HG03060 (cell line): Measurements from ENCODE around the gene TSPAN1.

ENCODE experiments used
- ATAC-seq: cut with Tn5 transposase; IDR thresholded peaks from one replicate; pipeline ENCODE4 v1.9.1; 2021; ENCODE audit warnings: low read depth, moderate number of reproducible peaks; ENCODE audit not compliant: unreplicated experiment

Gene TSPAN1

DNA sequence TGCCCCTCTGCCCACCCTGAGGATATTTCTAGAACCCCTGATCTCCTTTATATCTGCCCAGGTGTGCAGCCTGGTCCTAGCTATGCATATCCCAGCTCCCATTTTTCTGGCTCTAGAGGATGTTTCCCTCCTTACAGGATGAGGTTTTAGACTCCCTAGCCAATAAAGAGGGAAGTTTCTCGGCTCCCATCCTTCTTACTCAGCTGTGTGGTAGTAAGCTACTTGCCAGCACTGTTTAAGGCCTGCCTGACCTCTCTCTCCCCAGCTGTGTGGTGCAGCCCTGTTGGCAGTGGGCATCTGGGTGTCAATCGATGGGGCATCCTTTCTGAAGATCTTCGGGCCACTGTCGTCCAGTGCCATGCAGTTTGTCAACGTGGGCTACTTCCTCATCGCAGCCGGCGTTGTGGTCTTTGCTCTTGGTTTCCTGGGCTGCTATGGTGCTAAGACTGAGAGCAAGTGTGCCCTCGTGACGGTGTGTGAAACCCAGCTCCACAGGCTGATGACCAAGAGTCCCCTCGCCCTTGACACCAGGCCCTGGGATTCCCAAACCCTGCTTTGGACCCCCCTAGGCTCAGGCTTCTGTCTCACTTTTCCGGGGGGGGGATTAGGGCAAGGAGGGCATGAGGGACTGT lies 9.2 kb downstream of the TSPAN1 start:
- no peak for ATAC-seq

DNA sequence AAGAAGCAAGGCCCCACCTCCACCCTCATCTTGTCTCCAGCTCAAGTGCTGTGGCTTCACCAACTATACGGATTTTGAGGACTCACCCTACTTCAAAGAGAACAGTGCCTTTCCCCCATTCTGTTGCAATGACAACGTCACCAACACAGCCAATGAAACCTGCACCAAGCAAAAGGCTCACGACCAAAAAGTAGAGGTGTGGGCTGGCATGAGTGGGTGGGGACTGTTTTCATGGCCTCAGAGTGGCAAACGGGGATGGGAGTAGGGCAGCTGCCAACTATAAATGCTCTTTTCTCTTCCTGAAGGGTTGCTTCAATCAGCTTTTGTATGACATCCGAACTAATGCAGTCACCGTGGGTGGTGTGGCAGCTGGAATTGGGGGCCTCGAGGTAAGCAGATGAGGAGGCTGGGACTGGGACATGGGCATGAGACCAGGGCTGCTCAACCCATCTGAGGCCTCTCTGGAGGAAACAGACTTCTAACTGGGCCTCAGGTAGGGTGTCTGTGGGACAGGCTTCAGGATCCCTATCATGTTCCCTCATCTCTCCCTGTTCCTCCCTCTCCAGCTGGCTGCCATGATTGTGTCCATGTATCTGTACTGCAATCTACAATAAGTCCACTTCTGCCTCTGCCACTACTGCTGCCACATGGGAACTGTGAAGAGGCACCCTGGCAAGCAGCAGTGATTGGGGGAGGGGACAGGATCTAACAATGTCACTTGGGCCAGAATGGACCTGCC lies 10.2 kb downstream of the TSPAN1 start:
- ATAC-seq: no peak

DNA sequence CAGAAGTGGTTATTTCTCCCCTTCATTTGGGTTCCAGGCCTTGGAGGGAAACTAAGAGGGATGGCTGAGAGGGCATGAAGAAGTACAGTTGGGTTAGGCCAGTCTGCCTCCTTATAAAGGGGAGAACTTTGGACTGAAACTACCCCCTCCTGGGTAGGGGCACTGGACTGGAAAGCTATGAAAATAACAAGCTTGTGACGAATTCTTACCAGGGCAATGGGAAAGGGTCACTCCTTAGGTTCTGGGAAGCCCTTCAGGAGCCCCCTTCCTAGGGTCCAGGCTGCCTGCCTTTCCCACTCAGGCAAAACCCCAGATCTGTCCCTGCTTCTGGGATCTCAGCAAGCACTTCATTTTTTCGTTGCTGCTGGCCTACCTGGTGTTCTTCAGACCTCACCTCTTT lies 11.2 kb downstream of the TSPAN1 start:
- no peak for ATAC-seq

DNA sequence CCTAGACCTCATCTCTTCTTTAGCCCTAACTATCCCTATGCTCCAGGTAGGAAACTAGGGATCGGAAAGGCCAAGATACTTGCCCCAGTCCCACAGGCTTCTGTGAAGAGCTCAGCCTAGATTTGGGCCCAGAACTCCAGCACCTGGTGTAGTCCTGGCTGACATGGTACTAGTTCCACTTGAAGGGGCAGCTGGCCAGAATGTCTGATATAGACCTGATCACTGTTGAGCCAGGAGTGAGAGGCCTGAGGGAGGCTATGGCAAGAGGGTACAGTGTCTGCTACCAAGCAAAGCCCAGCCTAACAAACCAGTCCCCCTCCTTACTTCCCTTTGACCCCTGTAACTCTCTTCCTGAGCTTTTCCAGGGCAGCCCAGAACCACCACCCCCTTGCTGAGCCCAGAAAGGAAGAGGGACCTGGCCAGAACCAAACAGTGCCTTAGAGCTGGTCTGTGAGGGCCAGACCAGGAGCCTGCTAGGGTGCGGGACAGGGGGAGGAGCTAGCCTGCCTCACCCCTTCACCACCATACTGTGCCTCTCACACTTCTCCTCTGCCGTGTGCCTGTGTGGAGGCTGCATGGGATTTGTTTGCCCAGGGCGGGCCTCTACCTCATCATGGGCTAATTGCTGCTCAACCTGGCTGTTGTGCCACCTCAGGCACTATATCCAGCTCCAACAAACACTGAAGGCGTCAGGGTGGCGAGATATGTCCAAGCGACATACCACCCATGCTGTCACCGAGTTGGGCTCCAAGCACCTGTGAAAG lies 12.4 kb downstream of the TSPAN1 start:
- no peak for ATAC-seq

DNA sequence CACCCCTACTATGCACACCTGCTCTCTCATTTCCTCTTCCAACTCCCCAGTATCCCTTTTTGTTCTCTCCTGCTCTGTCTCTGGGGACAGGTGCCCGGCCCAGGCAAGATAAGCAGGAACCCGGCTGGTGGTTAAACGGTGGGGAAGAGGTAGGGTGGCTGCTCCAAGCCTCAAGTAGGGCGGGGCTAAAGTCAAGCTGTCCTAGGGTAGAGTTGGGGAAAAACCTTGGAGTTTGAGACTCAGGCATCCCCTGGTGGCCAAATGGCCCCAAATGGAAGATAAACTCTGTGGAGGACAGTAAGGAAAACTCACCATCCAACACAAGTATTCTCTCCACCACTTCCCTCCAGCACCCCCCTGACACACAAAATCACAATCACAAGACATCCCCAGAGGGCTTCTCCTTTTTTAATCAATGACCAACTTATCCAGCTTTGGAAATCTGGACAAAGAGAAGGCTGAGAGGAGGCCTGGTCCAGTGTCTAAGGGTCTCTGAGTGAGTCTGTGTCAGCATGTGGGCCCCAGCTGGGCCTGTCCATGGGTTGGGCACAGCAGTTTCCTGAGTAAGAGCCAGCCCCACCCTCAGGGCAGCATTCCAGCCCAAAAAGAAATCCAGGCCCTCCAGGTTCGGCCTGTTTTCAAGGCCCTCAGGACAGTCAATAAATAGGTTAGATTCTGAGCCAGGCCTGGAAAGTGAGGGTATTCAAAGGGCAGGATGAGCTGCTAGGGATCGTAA lies 13.6 kb downstream of the TSPAN1 start:
- no peak for ATAC-seq

DNA sequence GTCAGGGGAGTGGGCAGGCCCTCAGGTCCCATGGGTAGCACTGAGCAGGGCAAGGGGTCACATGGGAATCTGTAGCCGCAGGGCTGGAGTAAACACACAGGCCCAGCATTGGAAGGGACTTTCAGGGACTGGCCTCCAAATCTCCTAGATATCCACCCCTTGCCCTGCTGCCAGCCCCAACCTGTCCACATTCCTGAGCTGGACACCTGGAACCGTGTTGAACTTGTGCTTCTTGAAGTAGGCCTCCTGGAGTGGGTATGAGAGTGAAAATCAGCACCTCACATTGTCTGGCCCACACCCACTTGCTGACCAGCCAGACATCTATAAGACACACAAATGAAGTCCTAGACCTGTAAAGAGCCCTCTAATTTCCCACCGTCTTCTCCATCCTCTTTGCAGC lies 15.7 kb downstream of the TSPAN1 start:
- ATAC-seq: no peak

DNA sequence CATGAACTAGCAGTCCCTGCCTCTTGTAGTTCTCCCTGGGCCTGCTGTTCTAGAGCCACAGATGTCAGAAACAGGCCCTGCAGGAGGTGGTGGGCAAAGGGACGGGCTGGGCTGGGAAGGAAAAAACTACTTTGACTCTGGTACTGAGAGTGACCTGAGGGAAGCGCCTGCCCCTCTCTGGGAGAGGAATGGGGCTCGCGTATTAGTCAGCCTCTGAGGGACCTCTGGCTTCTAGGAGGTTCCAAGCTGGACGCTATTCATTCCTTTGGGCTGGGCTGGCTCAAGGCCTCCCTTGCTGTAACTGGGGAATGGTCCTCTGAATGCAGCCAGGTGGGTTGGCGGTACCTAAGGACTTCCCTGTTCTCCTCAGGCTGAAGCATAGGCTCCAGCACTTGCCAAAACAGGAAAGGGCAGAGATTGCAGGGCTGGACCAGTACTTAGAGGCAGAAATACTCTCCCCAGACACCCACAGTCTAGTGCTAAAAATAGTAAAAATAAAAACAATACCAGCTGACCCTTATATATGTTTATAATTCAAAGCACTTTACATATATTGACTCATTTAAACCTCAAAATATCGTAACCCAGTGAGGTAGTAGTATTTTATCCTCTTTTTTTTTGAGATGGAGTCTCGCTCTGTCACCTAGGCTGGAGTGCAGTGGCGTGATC lies 16.3 kb downstream of the TSPAN1 start:
- ATAC-seq: no peak

DNA sequence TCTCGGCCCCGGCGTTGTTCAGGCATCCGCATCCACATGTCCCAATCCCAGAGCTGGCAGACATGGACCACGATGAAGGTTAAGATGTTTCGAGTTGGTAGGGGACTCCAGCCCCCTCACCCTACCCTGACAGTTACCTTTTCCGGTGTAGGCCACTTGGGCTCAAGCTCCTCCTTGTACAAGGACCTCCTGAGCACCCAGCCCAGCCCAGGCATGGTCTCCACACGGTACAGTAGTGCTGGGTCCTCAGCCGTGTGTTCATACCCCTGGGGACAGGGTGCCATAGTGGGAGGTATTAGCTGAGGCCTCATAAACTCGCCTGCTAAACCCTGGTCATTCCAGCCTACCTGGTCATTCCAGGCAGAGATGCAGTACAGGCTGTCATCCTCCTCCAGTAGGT lies 17.3 kb downstream of the TSPAN1 start:
- no peak for ATAC-seq

DNA sequence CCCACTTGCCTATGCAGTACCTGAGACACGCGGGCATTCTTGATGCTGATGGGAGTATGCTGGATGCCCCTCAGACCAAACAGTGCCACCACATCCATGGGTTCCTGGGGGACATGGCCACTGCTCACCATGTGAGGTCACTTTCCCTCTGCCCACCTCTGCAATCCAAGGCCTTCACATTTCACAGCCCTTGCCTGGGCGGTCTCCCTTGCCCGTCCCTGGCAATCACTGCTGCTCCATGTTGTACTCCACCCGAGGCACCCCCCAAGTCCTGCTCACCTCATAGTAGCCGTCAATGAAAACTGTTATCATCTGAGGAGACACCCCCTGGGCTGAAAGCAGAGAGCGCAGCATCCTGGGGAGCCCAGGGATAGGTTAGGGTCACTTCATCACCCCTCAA lies 18.4 kb downstream of the TSPAN1 start:
- ATAC-seq: no peak

DNA sequence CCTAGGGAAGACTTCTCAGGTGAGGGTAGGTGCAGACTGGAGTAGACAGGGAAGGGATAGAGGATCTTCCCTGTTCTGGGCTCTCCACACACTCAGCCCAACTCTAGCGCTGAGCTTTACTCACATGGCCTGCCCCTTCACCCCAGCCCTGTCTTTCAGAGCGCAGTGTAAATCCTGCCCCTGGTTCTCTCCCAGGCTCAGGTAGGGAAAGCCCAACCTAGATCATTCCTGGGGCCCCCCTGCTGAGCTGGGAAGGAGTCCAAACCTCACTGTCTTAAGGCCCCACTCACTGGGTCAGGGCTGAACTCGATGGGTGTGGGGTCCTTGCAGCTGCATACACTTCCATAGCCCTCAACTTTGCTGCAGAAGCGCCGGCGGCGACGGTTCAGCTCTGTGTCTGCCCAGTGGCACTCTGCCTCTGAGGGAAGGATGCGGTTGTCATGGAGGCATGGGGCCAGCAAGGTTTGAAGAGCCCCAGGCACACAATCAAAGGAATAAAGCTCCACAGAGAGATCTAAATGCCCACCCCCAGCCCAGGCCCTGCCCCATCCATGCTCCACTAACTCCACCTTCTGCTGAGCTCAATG lies 19.2 kb downstream of the TSPAN1 start:
- ATAC-seq: no peak

DNA sequence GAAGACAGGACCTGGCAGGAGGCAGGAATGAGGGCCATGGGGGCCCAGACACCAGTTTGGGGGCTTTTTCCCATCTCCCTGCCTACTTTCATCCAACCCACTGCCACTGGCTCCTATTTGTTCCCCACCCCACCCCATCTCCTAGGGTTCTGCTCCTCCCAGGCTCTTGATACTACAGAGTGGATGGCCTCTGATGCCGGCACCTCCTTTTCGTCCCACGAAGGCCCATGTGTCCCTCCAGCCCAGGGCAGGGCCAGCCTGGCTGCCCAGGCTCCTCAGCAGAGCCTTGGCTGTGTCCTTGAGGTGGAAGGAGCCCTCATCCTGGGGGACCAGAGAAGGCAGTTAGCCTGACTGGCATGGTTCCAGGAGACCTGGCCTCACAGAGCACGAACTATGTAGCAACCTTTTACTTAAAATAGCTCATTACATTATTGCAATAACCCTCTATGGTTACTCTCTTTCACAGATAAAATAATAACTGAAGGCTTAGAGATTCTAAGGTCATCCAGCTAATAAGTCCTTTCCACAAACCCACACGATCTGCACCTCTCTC lies 19.8 kb downstream of the TSPAN1 start:
- ATAC-seq: no peak

DNA sequence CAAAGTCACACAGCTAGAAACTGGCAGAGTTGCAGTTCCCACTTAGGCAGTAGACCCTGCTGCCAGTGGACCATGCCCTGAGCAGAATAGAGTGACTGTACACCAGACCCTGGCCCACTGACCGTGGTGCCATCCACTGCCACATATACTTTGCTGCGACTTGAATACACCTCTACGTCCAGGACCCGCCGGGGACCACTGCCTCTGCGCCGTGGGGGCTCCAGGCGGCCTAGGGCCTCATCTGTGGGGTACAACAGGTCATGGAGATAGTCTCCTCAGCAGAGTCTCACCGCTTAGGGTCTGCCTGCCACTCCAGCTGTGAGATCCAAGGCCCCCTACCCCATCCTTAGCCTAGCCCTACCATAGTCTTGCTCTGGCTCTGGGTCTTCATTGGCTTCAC lies 21.7 kb downstream of the TSPAN1 start:
- ATAC-seq: no peak

DNA sequence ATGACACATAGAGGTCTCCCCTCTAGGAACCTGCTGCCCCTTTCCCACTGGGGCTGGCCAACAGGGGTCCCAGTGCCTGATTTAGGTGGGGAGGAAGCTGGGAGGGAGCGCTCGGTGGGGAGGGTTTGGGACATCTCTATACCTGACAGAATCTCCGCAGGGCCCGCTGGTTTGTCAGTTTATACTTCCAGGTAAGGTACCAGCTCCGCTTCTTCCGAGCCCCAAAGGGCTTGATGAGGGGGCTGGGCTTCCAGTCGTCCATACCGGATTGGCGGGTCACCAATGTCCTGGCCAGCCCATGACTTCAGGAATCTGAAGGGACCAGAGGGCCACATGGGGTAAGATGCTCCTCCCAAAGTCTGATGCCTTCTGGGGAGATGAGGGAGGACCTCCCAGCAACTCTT lies 22.7 kb downstream of the TSPAN1 start:
- ATAC-seq: no peak

DNA sequence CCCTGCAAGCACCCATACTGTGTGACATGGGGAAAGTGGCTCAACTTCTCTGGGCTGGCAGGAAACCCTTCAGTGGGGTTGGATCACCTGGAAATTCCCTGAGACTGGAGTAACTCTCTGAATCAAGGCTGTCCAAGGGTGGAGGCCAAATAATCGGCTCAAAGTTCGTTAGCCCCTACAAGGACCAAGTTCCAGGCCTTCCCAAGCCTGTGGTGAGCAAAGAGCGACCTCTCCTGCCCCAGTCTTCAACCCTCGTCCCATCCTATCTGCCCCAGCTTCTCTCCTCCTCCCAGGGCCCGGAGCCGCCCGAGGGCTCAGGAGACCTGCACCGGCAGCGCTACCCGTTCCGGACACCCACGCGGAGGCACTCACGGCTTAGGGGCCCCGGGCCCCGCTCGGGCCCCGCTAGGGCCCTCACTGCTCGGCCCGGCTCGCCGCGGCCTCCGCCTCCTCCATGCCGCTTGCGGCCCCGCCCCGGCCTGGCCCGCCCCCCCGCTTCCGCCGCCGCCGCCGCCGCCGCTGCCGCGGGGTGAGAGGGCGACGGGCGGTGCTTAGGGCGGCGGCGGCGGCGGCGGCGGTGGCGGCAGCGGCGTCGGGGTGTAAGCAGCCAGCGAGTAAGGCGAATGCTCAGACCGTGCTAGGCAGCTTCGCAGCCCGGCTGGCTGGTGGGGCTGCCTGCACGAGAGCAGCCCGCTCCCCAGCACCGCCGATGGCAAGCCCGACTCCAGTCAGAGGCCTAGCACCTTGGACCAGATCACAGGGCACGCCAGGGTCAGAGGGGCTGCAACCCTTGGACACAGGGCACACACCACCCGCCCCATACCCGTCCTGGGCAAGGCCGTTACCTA lies 23.3 kb downstream of the TSPAN1 start, which contains the start of gene POMGNT1:
POMGNT1 (minus strand) TSS at position 471 of the 848 bp plus-strand sequence. CDS start 613 bp downstream, outside the sequence.
- no peak for ATAC-seq

DNA sequence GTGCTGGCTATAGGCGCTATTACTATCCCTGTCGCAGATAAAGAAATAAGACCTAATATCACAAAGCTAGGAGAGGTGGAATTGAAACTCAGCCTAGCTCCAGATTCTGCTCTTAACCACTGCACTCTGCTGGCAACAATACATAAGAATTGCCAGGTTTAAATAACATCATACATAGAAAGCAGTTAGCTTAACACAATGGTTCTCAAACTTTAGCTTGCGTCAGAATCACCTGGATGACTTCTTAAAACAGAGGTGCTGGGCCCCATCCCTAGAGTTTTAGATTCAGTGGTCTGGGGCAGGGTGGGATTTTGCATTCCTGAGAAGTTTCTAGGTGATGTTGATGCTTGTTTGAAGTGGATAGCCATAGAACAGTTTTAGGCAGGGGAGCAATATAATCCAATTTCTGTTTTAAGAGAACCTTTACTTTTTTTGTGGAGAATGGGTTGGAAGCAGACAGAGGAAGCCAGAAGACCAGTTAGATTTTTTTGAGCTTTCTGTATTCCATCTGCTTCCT lies 24.4 kb downstream of the TSPAN1 start:
- no peak for ATAC-seq

DNA sequence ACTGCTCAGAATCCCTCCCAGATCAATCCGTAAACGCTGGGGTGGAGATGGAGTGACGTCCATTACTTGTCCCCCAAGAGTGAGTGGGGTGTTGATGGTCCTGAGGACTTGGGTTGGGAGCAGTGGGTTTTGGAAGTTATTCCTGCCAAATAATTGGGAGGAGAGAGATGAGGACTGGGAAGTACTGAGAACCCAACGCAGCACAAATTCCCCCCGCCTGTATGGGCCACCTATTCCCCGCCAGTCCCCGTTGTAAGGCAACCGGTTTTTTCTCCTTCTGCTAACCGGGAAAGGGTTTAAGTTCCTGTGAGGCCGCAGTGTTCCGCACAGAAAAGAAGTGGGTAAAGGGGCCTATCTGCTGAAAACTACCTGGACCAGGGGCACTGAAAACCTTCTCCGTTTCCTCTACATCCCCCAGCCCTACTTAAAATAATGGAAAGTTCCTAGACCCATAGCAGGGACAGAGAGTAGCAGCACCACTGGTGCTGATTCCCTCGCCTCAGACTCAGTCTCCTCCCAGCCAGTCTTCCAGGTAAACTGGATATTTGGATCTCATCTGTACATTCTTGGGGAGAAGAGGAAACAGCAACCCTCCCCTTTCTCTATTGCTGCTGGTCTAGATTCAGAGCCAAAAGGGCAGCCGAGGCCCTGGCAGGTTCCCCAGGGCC lies 29.0 kb downstream of the TSPAN1 start:
- ATAC-seq: no peak

DNA sequence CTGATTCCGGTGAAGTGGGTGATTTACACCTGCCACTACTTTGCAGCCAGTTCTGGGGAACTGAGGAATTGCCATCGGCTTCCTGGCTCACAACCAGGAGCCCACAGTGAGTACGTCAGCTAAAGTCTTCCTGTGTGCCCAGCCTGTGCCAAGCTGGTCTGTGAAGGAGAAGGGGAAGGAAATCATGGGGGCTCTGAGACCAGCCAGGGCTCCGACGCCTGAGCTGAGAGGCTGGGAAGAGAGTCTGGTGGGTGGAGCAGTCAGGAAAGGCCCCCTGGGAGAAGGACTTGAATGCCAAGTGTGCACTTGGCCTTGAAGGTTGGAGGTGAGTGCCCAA lies 29.5 kb downstream of the TSPAN1 start:
- no peak for ATAC-seq

DNA sequence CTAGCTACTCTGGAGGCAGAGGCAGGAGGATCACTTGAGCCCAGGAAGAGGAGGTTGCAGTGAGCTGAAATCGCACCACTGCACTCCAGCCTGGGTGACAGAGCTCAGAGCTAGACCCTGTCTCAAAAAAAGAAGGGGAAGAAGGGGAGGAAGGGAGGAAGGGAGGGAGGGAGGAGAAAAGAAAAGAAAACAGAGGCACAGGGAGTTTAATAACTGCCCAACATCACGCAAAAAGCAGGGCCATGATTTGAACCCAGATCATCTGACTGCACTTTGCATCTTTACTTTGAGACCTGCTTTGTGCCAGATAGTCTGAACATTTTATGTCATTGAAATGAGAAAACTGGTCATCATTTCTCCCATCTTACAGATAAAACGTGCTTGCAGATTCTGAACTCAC lies 30.3 kb downstream of the TSPAN1 start:
- no peak for ATAC-seq
